Fibroblast of lung (primary cell): ENCODE results near the gene PBX1.

Source experiments
- CTCF ChIP-seq, 2 donors: IDR thresholded peaks in 1 of 2; conservative IDR thresholded peaks in 1 of 2; 1 replicate in 1 of 2; 2 replicates in 1 of 2; pipeline ENCODE4 v1.5.1; 2011 to 2012; ENCODE audit warnings: low read length in 2 of 2, control low read depth in 1 of 2, inconsistent platforms in 1 of 2, low read depth in 1 of 2, mild to moderate bottlenecking in 1 of 2
- EZH2 ChIP-seq: IDR thresholded peaks from 2 replicates; pipeline ENCODE4 v1.5.1; 2012; ENCODE audit warnings: low read length, control low read depth, mild to moderate bottlenecking; ENCODE audit errors: missing control alignments

GRCh38 chr1:164759979-164760469, 201.0 kb downstream of the PBX1 start:
- TF ChIP-seq CTCF (conservative IDR thresholded peaks at IDR 0.05 in 1 of 2, IDR thresholded peaks at IDR 0.05 in 1 of 2; ENCODE audit: low read depth in 1 of 2, low read length in 2 of 2) = no peak
- no peak for TF ChIP-seq EZH2
